H9 (cell line): ENCODE data around the gene CYP1A1. TPM values are rescaled to one million over a fixed set of nuclear protein-coding genes. Genes with fewer than 3 reads are reported as not detected.

Source experiments
- DNase-seq: peaks from one replicate; pipeline ENCODE4 v3.0.0-alpha.2; 2017
- H2AFZ ChIP-seq: one replicate; pipeline ENCODE4 v1.6.1; 2013; ENCODE audit warnings: mild to moderate bottlenecking, low read length, control low read depth, moderate library complexity
- H2AK5ac ChIP-seq: 2 replicates; pipeline ENCODE4 v1.6.1; 2013; ENCODE audit warnings: low read length, control low read depth, mixed read lengths; ENCODE audit not compliant: insufficient read length
- H2BK120ac ChIP-seq: one replicate; pipeline ENCODE4 v1.6.1; 2013; ENCODE audit warnings: low read depth, mild to moderate bottlenecking, low read length, control low read depth, inconsistent platforms; ENCODE audit not compliant: poor library complexity, severe bottlenecking
- H2BK12ac ChIP-seq: 2 replicates; pipeline ENCODE4 v1.6.1; 2013; ENCODE audit warnings: low read length, control low read depth, mixed read lengths, low read depth; ENCODE audit not compliant: insufficient read length
- H2BK15ac ChIP-seq: 2 replicates; pipeline ENCODE4 v1.6.1; 2013; ENCODE audit warnings: low read depth, low read length, control low read depth
- H2BK20ac ChIP-seq: one replicate; pipeline ENCODE4 v1.6.1; 2013; ENCODE audit warnings: low read depth, mild to moderate bottlenecking, low read length, control low read depth, inconsistent platforms; ENCODE audit not compliant: poor library complexity, severe bottlenecking
- H2BK5ac ChIP-seq: 2 replicates; pipeline ENCODE4 v1.6.1; 2013; ENCODE audit warnings: low read length, control low read depth, mixed read lengths; ENCODE audit not compliant: insufficient read length
- H3K14ac ChIP-seq: 2 replicates; pipeline ENCODE4 v1.6.1; 2013; ENCODE audit warnings: low read length, control low read depth; ENCODE audit not compliant: insufficient read depth
- H3K18ac ChIP-seq: 2 replicates; pipeline ENCODE4 v1.6.1; 2013; ENCODE audit warnings: low read depth, mild to moderate bottlenecking, mixed read lengths, low read length, control low read depth; ENCODE audit not compliant: insufficient read length
- H3K23ac ChIP-seq: 2 replicates; pipeline ENCODE4 v1.6.1; 2013; ENCODE audit warnings: low read length, control low read depth, mixed read lengths, low read depth; ENCODE audit not compliant: insufficient read length
- H3K23me2 ChIP-seq: 2 replicates; pipeline ENCODE4 v1.6.1; 2013; ENCODE audit warnings: low read depth, mild to moderate bottlenecking, mixed read lengths, low read length, control low read depth; ENCODE audit not compliant: insufficient read length, poor library complexity, severe bottlenecking
- H3K27ac ChIP-seq: 2 replicates; pipeline ENCODE4 v1.5.1; 2013; ENCODE audit warnings: low read length, control low read depth, mixed read lengths, low read depth; ENCODE audit not compliant: insufficient read length
- H3K27me3 ChIP-seq: 2 replicates; pipeline ENCODE4 v1.6.1; 2013; ENCODE audit warnings: low read length, control low read depth, inconsistent platforms; ENCODE audit not compliant: insufficient read depth
- H3K4ac ChIP-seq: 2 replicates; pipeline ENCODE4 v1.6.1; 2013; ENCODE audit warnings: low read depth, mild to moderate bottlenecking, control low read depth, inconsistent platforms, low read length, moderate library complexity
- H3K4me1 ChIP-seq: 2 replicates; pipeline ENCODE4 v1.6.1; 2013; ENCODE audit warnings: low read length, control low read depth, inconsistent platforms; ENCODE audit not compliant: insufficient read depth
- H3K4me2 ChIP-seq: 2 replicates; pipeline ENCODE4 v1.6.1; 2013; ENCODE audit warnings: low read length, control low read depth, mixed read lengths; ENCODE audit not compliant: insufficient read length, insufficient read depth
- H3K56ac ChIP-seq: 2 replicates; pipeline ENCODE4 v1.6.1; 2013; ENCODE audit warnings: low read depth, mild to moderate bottlenecking, mixed read lengths, low read length, control low read depth; ENCODE audit not compliant: insufficient read length
- H3K79me1 ChIP-seq: 2 replicates; pipeline ENCODE4 v1.6.1; 2013; ENCODE audit warnings: low read depth, mild to moderate bottlenecking, moderate library complexity, low read length, control low read depth, inconsistent platforms; ENCODE audit not compliant: insufficient read depth, poor library complexity, severe bottlenecking
- H3K79me2 ChIP-seq: 2 replicates; pipeline ENCODE4 v1.6.1; 2013; ENCODE audit warnings: low read length, control low read depth, inconsistent platforms; ENCODE audit not compliant: insufficient read depth
- H3K9ac ChIP-seq: 2 replicates; pipeline ENCODE4 v1.6.1; 2013; ENCODE audit warnings: low read length, control low read depth, mixed read lengths; ENCODE audit not compliant: insufficient read length; ENCODE audit errors: extremely low read depth
- H3K9me3 ChIP-seq: one replicate; pipeline ENCODE4 v1.6.1; 2013; ENCODE audit warnings: low read depth, low read length, inconsistent platforms; ENCODE audit not compliant: control insufficient read depth
- H3T11ph ChIP-seq: one replicate; pipeline ENCODE4 v1.6.1; 2013; ENCODE audit warnings: mild to moderate bottlenecking, low read length, control low read depth, inconsistent platforms
- H4K20me1 ChIP-seq: one replicate; pipeline ENCODE4 v1.6.1; 2013; ENCODE audit not compliant: control insufficient read depth, insufficient read length, insufficient read depth
- H4K5ac ChIP-seq: 2 replicates; pipeline ENCODE4 v1.6.1; 2013; ENCODE audit warnings: low read depth, mild to moderate bottlenecking, mixed read lengths, low read length, control low read depth; ENCODE audit not compliant: insufficient read length
- H4K8ac ChIP-seq: replicated peaks from 2 replicates; pipeline ENCODE4 v1.6.1; 2013; ENCODE audit warnings: low read length, control low read depth, mixed read lengths, low read depth; ENCODE audit not compliant: insufficient read length
- H4K91ac ChIP-seq: 2 replicates; pipeline ENCODE4 v1.6.1; 2013; ENCODE audit warnings: low read depth, mild to moderate bottlenecking, moderate library complexity, mixed read lengths, low read length, control low read depth; ENCODE audit not compliant: insufficient read length
- H3K27ac Mint-ChIP-seq, 3 experiments: 2 replicates in 2 of 3; 3 replicates in 1 of 3; pipeline ENCODE4 v1.8.0; 2020 to 2021; ENCODE audit warnings: mixed read lengths in 3 of 3, mild to moderate bottlenecking in 1 of 3, moderate library complexity in 1 of 3
- H3K27me3 Mint-ChIP-seq: 2 replicates; pipeline ENCODE4 v1.8.0; 2021; ENCODE audit warnings: low read depth, mild to moderate bottlenecking, moderate library complexity, mixed read lengths
- H3K36me3 Mint-ChIP-seq, 3 experiments: 2 replicates in 2 of 3; 3 replicates in 1 of 3; pipeline ENCODE4 v1.8.0; 2020 to 2021; ENCODE audit warnings: low read depth in 3 of 3, mixed read lengths in 3 of 3; ENCODE audit not compliant: insufficient read depth in 1 of 3
- H3K4me1 Mint-ChIP-seq, 2 experiments: 2 replicates each; pipeline ENCODE4 v1.8.0; 2020; ENCODE audit warnings: mixed read lengths in 2 of 2
- H3K4me3 Mint-ChIP-seq, 2 experiments: 2 replicates in 1 of 2; 3 replicates in 1 of 2; pipeline ENCODE4 v1.8.0; 2020 to 2021; ENCODE audit warnings: mild to moderate bottlenecking in 2 of 2, mixed read lengths in 2 of 2, moderate library complexity in 1 of 2
- H3K9me3 Mint-ChIP-seq, 2 experiments: 2 replicates in 1 of 2; 3 replicates in 1 of 2; pipeline ENCODE4 v1.8.0; 2020; ENCODE audit warnings: mild to moderate bottlenecking in 2 of 2, mixed read lengths in 2 of 2, moderate library complexity in 1 of 2
- WGBS: extraction: QIAGEN DNeasy Blood & Tissue Kit; methylation state at CpG from one replicate; pipeline ENCODE4 v1.1.7; 2013; ENCODE audit warnings: missing lambda C conversion rate, low lambda C conversion rate, mixed read lengths; ENCODE audit not compliant: insufficient read length; ENCODE audit errors: extremely low coverage; 5-methylcytosine and 5-hydroxymethylcytosine counted together
- total RNA-seq: library from RNA; stranded (reverse); gene quantifications from 2 replicates; pipeline ENCODE4 v1.2.1, GENCODE V29; 2021
- TF ChIP-seq, protein P1 (sequence below): fragments of 200-600 bp; sonication (generic); conservative IDR thresholded peaks from 3 replicates; pipeline ENCODE4 v1.8.0; 2021; ENCODE audit warnings: antibody characterized with exemption, mild to moderate bottlenecking

Gene CYP1A1
- total RNA-seq, 1 experiment from 2014 or later: 0.33 TPM

DNA sequence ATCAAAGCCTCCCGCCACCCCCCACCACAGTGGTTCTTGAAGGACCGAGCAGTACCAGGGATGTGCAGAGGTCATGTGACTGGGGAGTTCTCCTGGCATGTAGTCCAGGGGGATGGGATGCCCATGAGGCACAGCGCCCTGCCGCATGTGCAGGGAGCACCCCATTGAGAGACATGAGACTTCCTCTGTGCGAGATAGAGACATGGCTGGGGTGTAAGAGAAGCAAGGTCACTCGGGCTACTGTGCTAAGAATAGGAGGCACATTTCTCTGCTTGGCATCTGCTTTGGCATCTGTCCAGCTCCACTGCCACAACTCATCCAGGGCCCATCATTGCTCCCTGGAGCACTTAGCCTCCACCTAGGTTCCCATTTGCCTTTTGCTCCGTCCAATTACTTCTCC, 2.4 kb upstream of the CYP1A1 start:
- Histone ChIP-seq H3K4me1 (no peaks in the 10 kb centered on the region; the same call in 1 of the 2 replicates), H3K23ac (no peak overlapping the region), H3K4ac (no peak overlapping the region), H2BK20ac (no peak overlapping the region), H4K5ac (no peak overlapping the region), H3K56ac (no peak overlapping the region), H4K8ac (no peak overlapping the region), H2AK5ac (no peak overlapping the region), H3T11ph (no peak overlapping the region), H2BK120ac (no peak overlapping the region), H3K27me3 (peaks cover 7% of the 10 kb centered on the region; the same call in 1 of the 2 replicates), H3K14ac (no peak overlapping the region), H3K4me2 (no peak overlapping the region), H3K9ac (no peak overlapping the region), H3K23me2 (peaks cover 12% of the 10 kb centered on the region), H3K79me2 (no peaks in the 10 kb centered on the region), H3K18ac (no peak overlapping the region), H3K79me1 (no peaks in the 10 kb centered on the region), H3K9me3 (no peaks in the 10 kb centered on the region), H2AFZ (no peak overlapping the region), H4K20me1 (no peaks in the 10 kb centered on the region), H2BK15ac (no peak overlapping the region), H3K27ac (no peak overlapping the region), H4K91ac (no peak overlapping the region), H2BK12ac (no peak overlapping the region), H2BK5ac (no peak overlapping the region)
- no peak overlapping the region for H3K27ac Mint-ChIP-seq
- no CpG with 5 or more reads among the region's 7 CpGs for WGBS
- H3K9me3 Mint-ChIP-seq: peaks cover 6 to 12% of the 10 kb centered on the region in 2 experiments
- no peak for DNase-seq
- H3K27me3 Mint-ChIP-seq: peaks cover 82% of the 10 kb centered on the region
- no peaks in the 10 kb centered on the region; a peak in 2 of 7 replicates for H3K36me3 Mint-ChIP-seq
- no peak overlapping the region for H3K4me3 Mint-ChIP-seq
- TF ChIP-seq, protein P1, sequence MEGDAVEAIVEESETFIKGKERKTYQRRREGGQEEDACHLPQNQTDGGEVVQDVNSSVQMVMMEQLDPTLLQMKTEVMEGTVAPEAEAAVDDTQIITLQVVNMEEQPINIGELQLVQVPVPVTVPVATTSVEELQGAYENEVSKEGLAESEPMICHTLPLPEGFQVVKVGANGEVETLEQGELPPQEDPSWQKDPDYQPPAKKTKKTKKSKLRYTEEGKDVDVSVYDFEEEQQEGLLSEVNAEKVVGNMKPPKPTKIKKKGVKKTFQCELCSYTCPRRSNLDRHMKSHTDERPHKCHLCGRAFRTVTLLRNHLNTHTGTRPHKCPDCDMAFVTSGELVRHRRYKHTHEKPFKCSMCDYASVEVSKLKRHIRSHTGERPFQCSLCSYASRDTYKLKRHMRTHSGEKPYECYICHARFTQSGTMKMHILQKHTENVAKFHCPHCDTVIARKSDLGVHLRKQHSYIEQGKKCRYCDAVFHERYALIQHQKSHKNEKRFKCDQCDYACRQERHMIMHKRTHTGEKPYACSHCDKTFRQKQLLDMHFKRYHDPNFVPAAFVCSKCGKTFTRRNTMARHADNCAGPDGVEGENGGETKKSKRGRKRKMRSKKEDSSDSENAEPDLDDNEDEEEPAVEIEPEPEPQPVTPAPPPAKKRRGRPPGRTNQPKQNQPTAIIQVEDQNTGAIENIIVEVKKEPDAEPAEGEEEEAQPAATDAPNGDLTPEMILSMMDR: no peak
- H3K4me1 Mint-ChIP-seq: peaks cover 12% of the 10 kb centered on the region in 2 experiments
